ENCODE data around the gene PSENEN. TPM values are rescaled to one million over a fixed set of nuclear protein-coding genes. Genes with fewer than 3 reads are reported as not detected.

The PSENEN gene
- total and polyA plus RNA-seq, 2 donors (not counting 1 experiment from before 2014, with no cell fraction given) = 16.0 to 31.4 TPM

Other genes starting within 250 kb of the PSENEN start
- gene DMKN, start 232.0 kb upstream of the PSENEN start, total RNA-seq = 14.2 and 29.3 TPM in 2 replicates
- 2.1 and 2.8 TPM in 2 replicates for gene DMKN, start 232.0 kb upstream of the PSENEN start, polyA plus RNA-seq
- 4.1 and 9.0 TPM in 2 replicates for gene SBSN, start 217.3 kb upstream of the PSENEN start, total RNA-seq
- 1.6 TPM in 2 replicates for gene SBSN, start 217.3 kb upstream of the PSENEN start, polyA plus RNA-seq
- gene GAPDHS, start 212.2 kb upstream of the PSENEN start, total RNA-seq = not detected in 2 replicates
- not detected in 2 replicates for gene GAPDHS, start 212.2 kb upstream of the PSENEN start, polyA plus RNA-seq
- gene TMEM147, start 200.0 kb upstream of the PSENEN start, total RNA-seq = 79.6 and 95.3 TPM in 2 replicates
- 72.4 and 76.2 TPM in 2 replicates for gene TMEM147, start 200.0 kb upstream of the PSENEN start, polyA plus RNA-seq
- gene ATP4A, start 182.0 kb upstream of the PSENEN start, total RNA-seq = not detected in 2 replicates
- gene ATP4A, start 182.0 kb upstream of the PSENEN start, polyA plus RNA-seq = not detected in 2 replicates
- gene PMIS2, start 159.5 kb upstream of the PSENEN start, total RNA-seq = not detected in 2 replicates
- gene PMIS2, start 159.5 kb upstream of the PSENEN start, polyA plus RNA-seq = not detected in 2 replicates
- gene HAUS5, start 132.9 kb upstream of the PSENEN start, total RNA-seq = 3.9 and 4.0 TPM in 2 replicates
- 2.5 and 4.7 TPM in 2 replicates for gene HAUS5, start 132.9 kb upstream of the PSENEN start, polyA plus RNA-seq
- 29.9 and 32.1 TPM in 2 replicates for gene RBM42, start 116.6 kb upstream of the PSENEN start, total RNA-seq
- gene RBM42, start 116.6 kb upstream of the PSENEN start, polyA plus RNA-seq = 32.9 and 43.0 TPM in 2 replicates
- gene ETV2, start 103.9 kb upstream of the PSENEN start, total RNA-seq = 0.50 and 0.51 TPM in 2 replicates
- 0.12 and 0.18 TPM in 2 replicates for gene ETV2, start 103.9 kb upstream of the PSENEN start, polyA plus RNA-seq
- gene COX6B1, start 97.3 kb upstream of the PSENEN start, total RNA-seq = 194 and 279 TPM in 2 replicates
- gene COX6B1, start 97.3 kb upstream of the PSENEN start, polyA plus RNA-seq = 382 and 499 TPM in 2 replicates
- gene UPK1A, start 79.1 kb upstream of the PSENEN start, total RNA-seq = not detected in 2 replicates
- 0.06 and 0.27 TPM in 2 replicates for gene UPK1A, start 79.1 kb upstream of the PSENEN start, polyA plus RNA-seq
- not detected in 2 replicates for gene ZBTB32, start 41.1 kb upstream of the PSENEN start, total RNA-seq
- gene ZBTB32, start 41.1 kb upstream of the PSENEN start, polyA plus RNA-seq = not detected in 2 replicates
- 3.9 and 5.4 TPM in 2 replicates for gene KMT2B, start 27.6 kb upstream of the PSENEN start, total RNA-seq
- 7.4 and 12.5 TPM in 2 replicates for gene KMT2B, start 27.6 kb upstream of the PSENEN start, polyA plus RNA-seq
- gene IGFLR1, start 3.2 kb upstream of the PSENEN start, total RNA-seq = 0.17 and 0.51 TPM in 2 replicates
- 0.75 and 2.1 TPM in 2 replicates for gene IGFLR1, start 3.2 kb upstream of the PSENEN start, polyA plus RNA-seq
- 5.9 and 9.1 TPM in 2 replicates for gene U2AF1L4, start 233 bp upstream of the PSENEN start, total RNA-seq
- gene U2AF1L4, start 233 bp upstream of the PSENEN start, polyA plus RNA-seq = 11.9 and 13.8 TPM in 2 replicates
- gene LIN37, start 2.9 kb downstream of the PSENEN start, total RNA-seq = 6.4 and 10.0 TPM in 2 replicates
- 8.5 and 10.3 TPM in 2 replicates for gene LIN37, start 2.9 kb downstream of the PSENEN start, polyA plus RNA-seq
- 47.8 and 54.3 TPM in 2 replicates for gene HSPB6, start 11.4 kb downstream of the PSENEN start, total RNA-seq
- gene HSPB6, start 11.4 kb downstream of the PSENEN start, polyA plus RNA-seq = 53.1 and 71.0 TPM in 2 replicates
- 2.6 and 3.8 TPM in 2 replicates for gene PROSER3, start 12.5 kb downstream of the PSENEN start, total RNA-seq
- gene PROSER3, start 12.5 kb downstream of the PSENEN start, polyA plus RNA-seq = 8.1 and 12.9 TPM in 2 replicates
- gene ARHGAP33, start 29.9 kb downstream of the PSENEN start, total RNA-seq = 2.1 and 2.3 TPM in 2 replicates
- 0.58 and 1.7 TPM in 2 replicates for gene ARHGAP33, start 29.9 kb downstream of the PSENEN start, polyA plus RNA-seq
- gene PRODH2, start 67.2 kb downstream of the PSENEN start, total RNA-seq = not detected in 2 replicates
- gene PRODH2, start 67.2 kb downstream of the PSENEN start, polyA plus RNA-seq = not detected in 2 replicates
- not detected in 2 replicates for gene NPHS1, start 106.9 kb downstream of the PSENEN start, total RNA-seq
- not detected in 2 replicates for gene NPHS1, start 106.9 kb downstream of the PSENEN start, polyA plus RNA-seq
- under 0.01 TPM in 1 of 2 replicates, not detected in the other for gene KIRREL2, start 111.3 kb downstream of the PSENEN start, total RNA-seq
- gene KIRREL2, start 111.3 kb downstream of the PSENEN start, polyA plus RNA-seq = not detected in 2 replicates
- gene APLP1, start 122.9 kb downstream of the PSENEN start, total RNA-seq = 0.99 and 2.6 TPM in 2 replicates
- 3.7 and 4.1 TPM in 2 replicates for gene APLP1, start 122.9 kb downstream of the PSENEN start, polyA plus RNA-seq
- gene NFKBID, start 154.9 kb downstream of the PSENEN start, total RNA-seq = 2.3 and 2.6 TPM in 2 replicates
- 1.2 and 2.4 TPM in 2 replicates for gene NFKBID, start 154.9 kb downstream of the PSENEN start, polyA plus RNA-seq
- gene HCST, start 156.9 kb downstream of the PSENEN start, total RNA-seq = 1.0 and 2.0 TPM in 2 replicates
- gene HCST, start 156.9 kb downstream of the PSENEN start, polyA plus RNA-seq = 0.14 and 0.16 TPM in 2 replicates
- gene TYROBP, start 162.6 kb downstream of the PSENEN start, total RNA-seq = 0.26 TPM in 1 of 2 replicates, not detected in the other
- not detected in 2 replicates for gene TYROBP, start 162.6 kb downstream of the PSENEN start, polyA plus RNA-seq
- 2.6 and 3.1 TPM in 2 replicates for gene LRFN3, start 190.7 kb downstream of the PSENEN start, total RNA-seq
- 2.2 and 2.6 TPM in 2 replicates for gene LRFN3, start 190.7 kb downstream of the PSENEN start, polyA plus RNA-seq
- 7.8 and 11.8 TPM in 2 replicates for gene SDHAF1, start 249.5 kb downstream of the PSENEN start, total RNA-seq
- gene SDHAF1, start 249.5 kb downstream of the PSENEN start, polyA plus RNA-seq = 5.6 and 6.4 TPM in 2 replicates

Data from fibroblast of lung (primary cell).